Endothelial cell of umbilical vein (primary cell): ENCODE data around the gene STK24. TPM values are rescaled to one million over a fixed set of nuclear protein-coding genes. Genes with fewer than 3 reads are reported as not detected.

Source experiments
- BruUV-seq: library from RNA; stranded (reverse); fragments of 400-500 nt; replicated peaks from 2 replicates; lab custom pipeline; 2021; lab: Mats Ljungman, UMichigan
- CTCF ChIA-PET: fragments of 300-600, 350-600 bp; sonication (Branson Sonifier 250); formaldehyde crosslinking; loops from one replicate; lab custom pipeline; 2021; ENCODE audit warnings: antibody characterized with exemption, inconsistent platforms; lab: Charles Lee
- POLR2A ChIA-PET: fragments of 300-600, 350-600 bp; sonication (Branson Sonifier 250); formaldehyde crosslinking; loops from one replicate; lab custom pipeline; 2021; ENCODE audit warnings: antibody characterized with exemption, inconsistent platforms; lab: Charles Lee
- DNase-seq: peaks from one replicate; pipeline ENCODE4 v3.0.0-alpha.2; 2011; ENCODE audit warnings: low read depth, low spot score
- FAIRE-seq: peaks from 2 replicates; lab custom pipeline; 2011; peaks lifted over from hg19 to GRCh38; lab: Jason Lieb, UNC
- H2AFZ ChIP-seq: 2 replicates; pipeline ENCODE4 v1.6.0; 2012; ENCODE audit warnings: low read depth, low read length, control low read depth, inconsistent platforms
- H3K27ac ChIP-seq: 2 replicates; pipeline ENCODE4 v1.5.1; 2011; ENCODE audit warnings: low read depth, mild to moderate bottlenecking, control low read depth, low read length, moderate library complexity; ENCODE audit not compliant: insufficient read depth
- H3K27me3 ChIP-seq, 2 experiments: 2 replicates each; pipeline versions ENCODE4 v1.6.0 to v1.6.1; 2011; ENCODE audit warnings: low read length in 2 of 2, mixed read lengths in 1 of 2; ENCODE audit not compliant: control insufficient read depth in 2 of 2, insufficient read depth in 2 of 2
- H3K36me3 ChIP-seq, 2 experiments: 2 replicates in 1 of 2; 3 replicates in 1 of 2; pipeline ENCODE4 v1.5.1; 2011; ENCODE audit warnings: low read length in 2 of 2, mild to moderate bottlenecking in 1 of 2, moderate library complexity in 1 of 2; ENCODE audit not compliant: control insufficient read depth in 2 of 2, insufficient read depth in 2 of 2; ENCODE audit errors: extremely low read depth in 1 of 2
- H3K4me1 ChIP-seq: 3 replicates; pipeline ENCODE4 v1.5.1; 2011; ENCODE audit warnings: mild to moderate bottlenecking, low read length; ENCODE audit not compliant: control insufficient read depth, insufficient read depth; ENCODE audit errors: extremely low read depth
- H3K4me2 ChIP-seq: 2 replicates; pipeline ENCODE4 v1.6.1; 2011; ENCODE audit warnings: low read length, control low read depth, mixed read lengths; ENCODE audit not compliant: insufficient read depth
- H3K4me3 ChIP-seq, 3 experiments: fragments of 200-600 bp in 1 of 3; sonication (generic), shearing (Covaris generic) in 1 of 3; replicated peaks in 1 of 3; 2 replicates each; pipeline ENCODE4 v1.5.1; 2011 to 2016; ENCODE audit warnings: control low read depth in 3 of 3, low read length in 3 of 3, mild to moderate bottlenecking in 2 of 3, inconsistent platforms in 1 of 3, low read depth in 1 of 3, moderate library complexity in 1 of 3; ENCODE audit not compliant: insufficient read depth in 1 of 3
- H3K79me2 ChIP-seq: 2 replicates; pipeline ENCODE4 v1.6.0; 2012; ENCODE audit warnings: low read length, inconsistent platforms; ENCODE audit not compliant: control insufficient read depth, insufficient read depth
- H3K9ac ChIP-seq: replicated peaks from 2 replicates; pipeline ENCODE3; 2011; ENCODE audit warnings: low read length, control low read depth; ENCODE audit not compliant: insufficient read depth; ENCODE audit errors: extremely low read depth
- H3K9me1 ChIP-seq: replicated peaks from 3 replicates; pipeline ENCODE4 v1.6.0; 2011; ENCODE audit warnings: mild to moderate bottlenecking, low read length; ENCODE audit not compliant: control insufficient read depth, insufficient read depth; ENCODE audit errors: extremely low read depth
- H3K9me3 ChIP-seq: replicated peaks from 2 replicates; pipeline ENCODE4 v1.5.1; 2012; ENCODE audit warnings: low read length, inconsistent platforms; ENCODE audit not compliant: control insufficient read depth, insufficient read depth
- H4K20me1 ChIP-seq: replicated peaks from 2 replicates; pipeline ENCODE3; 2011; ENCODE audit warnings: mild to moderate bottlenecking, low read length; ENCODE audit not compliant: control insufficient read depth, insufficient read depth; ENCODE audit errors: extremely low read depth
- EZH2 ChIP-seq: IDR thresholded peaks from 2 replicates; pipeline ENCODE4 v1.6.1; 2012; ENCODE audit warnings: borderline replicate concordance, low read depth, mild to moderate bottlenecking, moderate library complexity, low read length, inconsistent platforms; ENCODE audit not compliant: severe bottlenecking
- FOS ChIP-seq: IDR thresholded peaks from 2 replicates; pipeline ENCODE4 v1.6.1; 2011; ENCODE audit warnings: mild to moderate bottlenecking, low read length, moderate library complexity, borderline replicate concordance; ENCODE audit not compliant: insufficient read depth
- GATA2 ChIP-seq: IDR thresholded peaks from 2 replicates; pipeline ENCODE4 v1.7.0; 2011; ENCODE audit warnings: low read depth, mild to moderate bottlenecking, moderate library complexity, mixed read lengths, low read length; ENCODE audit not compliant: insufficient read length, insufficient read depth
- JUN ChIP-seq: IDR thresholded peaks from 2 replicates; pipeline ENCODE4 v1.6.1; 2011; ENCODE audit warnings: borderline replicate concordance, low read depth; ENCODE audit not compliant: insufficient read length, insufficient read depth
- MAX ChIP-seq: IDR thresholded peaks from 2 replicates; pipeline ENCODE4 v1.6.1; 2011; ENCODE audit not compliant: insufficient read depth, insufficient read length
- MYC ChIP-seq: IDR thresholded peaks from one replicate; pipeline ENCODE4 v1.6.1; 2011; ENCODE audit warnings: mild to moderate bottlenecking, low read depth, low read length
- POLR2A ChIP-seq: IDR thresholded peaks from 2 replicates; pipeline ENCODE4 v1.6.1; 2012; ENCODE audit warnings: low read depth, mild to moderate bottlenecking, control low read depth, low read length
- POLR2AphosphoS5 ChIP-seq: IDR thresholded peaks from 2 replicates; pipeline ENCODE4 v1.6.1; 2012; ENCODE audit warnings: low read depth, mild to moderate bottlenecking, control low read depth, low read length, moderate library complexity; ENCODE audit not compliant: insufficient read depth
- dilution Hi-C: fragments of 300-500 bp; cut with MboI; formaldehyde crosslinking; loops from one replicate; pipeline ENCODE4 v1.15.0; 2019; ENCODE audit warnings: low sequenced_read_pairs; ENCODE audit not compliant: extremely low pct_ligation_motif_present
- intact Hi-C: fragments of 100-400 bp; cut with micrococcal nuclease; formaldehyde crosslinking; loops from one replicate; pipeline ENCODE4 v1.10.0; 2022
- polyA plus RNA-seq, 4 experiments: library from polyadenylated mRNA; depleted of rRNA in 3 of 4; stranded (reverse) in 3 of 4; unstranded in 1 of 4; fragments of >200 nt; gene quantifications; 2 replicates each; pipeline versions ENCODE4 v1.2.1 to v1.2.3, GENCODE V29; 2011 to 2012; ENCODE audit warnings: missing spikeins in 1 of 4
- total RNA-seq: library from RNA; stranded (reverse); gene quantifications from 2 replicates; pipeline ENCODE4 v1.2.3, GENCODE V29; 2021
- TF ChIP-seq, protein P1 (sequence below), 2 donors: IDR thresholded peaks; 1 replicate in 1 of 2; 2 replicates in 1 of 2; pipeline ENCODE4 v1.5.1; 2011; ENCODE audit warnings: low read length in 2 of 2, mild to moderate bottlenecking in 2 of 2, moderate library complexity in 2 of 2, control low read depth in 1 of 2, inconsistent platforms in 1 of 2, low read depth in 1 of 2; ENCODE audit not compliant: insufficient read depth in 1 of 2; ENCODE audit errors: extremely low read depth in 1 of 2

STK24 gene
- total and polyA plus RNA-seq, 2 donors (not counting 3 experiments of a cell fraction or from before 2014, with no cell fraction given) = 43.3 to 100 TPM

DNA sequence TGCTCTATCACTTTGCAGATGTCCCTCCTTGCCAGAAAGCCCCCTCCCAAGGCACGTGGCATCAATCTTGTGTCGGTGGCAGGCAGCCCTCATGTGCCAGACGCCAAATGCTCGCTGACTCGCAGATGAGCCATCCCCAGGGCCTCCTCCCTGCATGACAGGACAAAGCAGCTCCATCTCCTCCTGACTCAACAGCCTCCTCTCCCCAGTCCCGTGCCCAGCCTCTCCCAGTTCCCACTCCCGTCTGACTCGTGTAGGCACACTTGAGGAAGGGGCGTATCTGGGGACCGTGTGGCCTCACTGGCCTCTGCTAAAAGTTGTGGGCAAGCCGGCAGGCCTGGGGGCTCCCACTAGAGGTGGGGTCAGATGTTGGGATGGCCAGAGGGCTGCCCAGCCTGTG lies 133.6 kb downstream of the STK24 start:
- DNase-seq (peak; percentile 23), FAIRE-seq (no peak)
- Histone ChIP-seq H3K9me1 (no peaks in the 10 kb centered on the region), H3K4me1 (no peaks in the 10 kb centered on the region), H3K79me2 (no peaks in the 10 kb centered on the region), H3K4me3 (no peak overlapping the region), H3K9ac (no peak overlapping the region), H4K20me1 (no peaks in the 10 kb centered on the region), H3K36me3 (peaks cover 0 to 17% of the 10 kb centered on the region in 2 experiments), H3K27me3 (no peaks in the 10 kb centered on the region), H3K9me3 (no peaks in the 10 kb centered on the region), H3K27ac (no peak overlapping the region), H3K4me2 (no peak overlapping the region), H2AFZ (no peak overlapping the region)
- no TSS peak for BruUV-seq
- dilution Hi-C loops (loop anchor here (25.0 kb wide), 1 partner anchor 219 kb away; no protein-coding TSS in a partner anchor), intact Hi-C loops (no loop called here)
- TF ChIP-seq EZH2 (no peak), FOS (no peak), POLR2AphosphoS5 (no peak), MAX (no peak), GATA2 (no peak), JUN (no peak), MYC (no peak), POLR2A (no peak)
- TF ChIP-seq, protein P1, sequence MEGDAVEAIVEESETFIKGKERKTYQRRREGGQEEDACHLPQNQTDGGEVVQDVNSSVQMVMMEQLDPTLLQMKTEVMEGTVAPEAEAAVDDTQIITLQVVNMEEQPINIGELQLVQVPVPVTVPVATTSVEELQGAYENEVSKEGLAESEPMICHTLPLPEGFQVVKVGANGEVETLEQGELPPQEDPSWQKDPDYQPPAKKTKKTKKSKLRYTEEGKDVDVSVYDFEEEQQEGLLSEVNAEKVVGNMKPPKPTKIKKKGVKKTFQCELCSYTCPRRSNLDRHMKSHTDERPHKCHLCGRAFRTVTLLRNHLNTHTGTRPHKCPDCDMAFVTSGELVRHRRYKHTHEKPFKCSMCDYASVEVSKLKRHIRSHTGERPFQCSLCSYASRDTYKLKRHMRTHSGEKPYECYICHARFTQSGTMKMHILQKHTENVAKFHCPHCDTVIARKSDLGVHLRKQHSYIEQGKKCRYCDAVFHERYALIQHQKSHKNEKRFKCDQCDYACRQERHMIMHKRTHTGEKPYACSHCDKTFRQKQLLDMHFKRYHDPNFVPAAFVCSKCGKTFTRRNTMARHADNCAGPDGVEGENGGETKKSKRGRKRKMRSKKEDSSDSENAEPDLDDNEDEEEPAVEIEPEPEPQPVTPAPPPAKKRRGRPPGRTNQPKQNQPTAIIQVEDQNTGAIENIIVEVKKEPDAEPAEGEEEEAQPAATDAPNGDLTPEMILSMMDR (IDR thresholded peaks at IDR 0.05; ENCODE audit: extremely low read depth in 1 of 2, insufficient read depth in 1 of 2, low read depth in 1 of 2, low read length in 2 of 2) = no peak
- ChIA-PET CTCF (interaction anchor here (0.5 to 2.6 kb wide), 3 partner anchors 14 to 230 kb away, joined by 3 to 9 read pairs (median 6); no protein-coding TSS in a partner anchor), POLR2A (no interaction called here)
